Pancreas (tissue), 10 donors: ENCODE measurements around the gene MMUT. TPM values are rescaled to one million over a fixed set of nuclear protein-coding genes. Genes with fewer than 3 reads are reported as not detected.
"Not testable (repeated sequence)": the region's sequence is repeated elsewhere in the genome, so short reads cannot be mapped to it uniquely, and the experiment has no call there.

Experiments used
- ATAC-seq, 4 donors: fragments of 200-7000 bp; cut with Tn5 transposase; one replicate each; pipeline versions ENCODE4 v1.8.0 to v1.9.1; 2020; ENCODE audit warnings: mild to moderate bottlenecking in 4 of 4, moderate library complexity in 4 of 4
- DNase-seq, 6 donors: peaks; one replicate each; pipeline ENCODE4 v3.0.0-alpha.2; 2020
- FAIRE-seq: peaks from 2 replicates; lab custom pipeline; 2012; peaks lifted over from hg19 to GRCh38; lab: Jason Lieb, UNC
- H3K27ac ChIP-seq, 4 donors: fragments of 200-600 bp; sonication (generic); 1 replicate in 3 of 4; 2 replicates in 1 of 4; pipeline versions ENCODE4 v1.5.0 to v1.8.0; 2020
- H3K27me3 ChIP-seq, 4 donors: fragments of 200-600 bp; one replicate each; pipeline ENCODE4 v1.8.0; 2021
- H3K36me3 ChIP-seq, 3 donors: fragments of 200-600 bp; sonication (generic) in 1 of 3; one replicate each; pipeline versions ENCODE4 v1.5.0 to v1.8.0; 2020 to 2021
- H3K4me1 ChIP-seq, 3 donors: fragments of 200-600 bp; one replicate each; pipeline ENCODE4 v1.8.0; 2021
- H3K4me3 ChIP-seq, 4 donors: fragments of 200-600 bp; sonication (generic) in 2 of 4; one replicate each; pipeline versions ENCODE4 v1.5.0 to v1.8.0; 2020 to 2021
- H3K9me3 ChIP-seq, 4 donors: fragments of 200-600 bp; one replicate each; pipeline ENCODE4 v1.8.0; 2021
- WGBS, 2 donors: extraction: QIAGEN DNeasy Blood & Tissue Kit; methylation state at CpG; one replicate each; pipeline ENCODE4 v1.1.7; 2013; 5-methylcytosine and 5-hydroxymethylcytosine counted together
- intact Hi-C, 3 donors: fragments of 100-400 bp; cut with DNase I; formaldehyde crosslinking; loops; one replicate each; pipeline versions ENCODE4 v1.11.1 to v1.14.2; 2022
- polyA plus RNA-seq, 2 donors: library from polyadenylated mRNA; stranded (reverse); fragments of 200-250 nt; gene quantifications; one replicate each; pipeline ENCODE4 v1.2.3, GENCODE V29; 2013
- total RNA-seq, 6 donors: library from RNA; stranded (reverse); fragmentation: NEBNext Ultra II Directional in 4 of 6; extraction: Animal tissue kit (Norgen Biotek cat#: 25700) in 4 of 6; gene quantifications; one replicate each; pipeline versions ENCODE4 v1.2.1 to v1.2.4, GENCODE V29; 2021 to 2023
- TF ChIP-seq, protein P1 (sequence below), 4 donors: fragments of 200-600 bp; sonication (generic) in 3 of 4; IDR thresholded peaks; one replicate each; pipeline versions ENCODE4 v1.5.0 to v1.8.0; 2021; ENCODE audit warnings: antibody characterized with exemption in 4 of 4
- donor health status: healthy with polysubstance abuse.
- donor health status: DM: no; HTN: no; CAD: no; lungs with moderate emphysema.
- donor health status: DM: no; HTN: no; CAD: no.
- donor health status: control.
- donor health status: control.
- donor health status: Bipolar disorder and iron deficiency.
- donor health status: DM: yes; HTN: yes; CAD: no.
- donor health status: DM: no; HTN: no; CAD: no.
- donor health status: DM: no; HTN: no; CAD: no.
- donor health status: DM: yes; HTN: yes; CAD: no.

The MMUT gene
- total and polyA plus RNA-seq, 8 donors = 5.5 to 13.5 (median 11.5) TPM

DNA sequence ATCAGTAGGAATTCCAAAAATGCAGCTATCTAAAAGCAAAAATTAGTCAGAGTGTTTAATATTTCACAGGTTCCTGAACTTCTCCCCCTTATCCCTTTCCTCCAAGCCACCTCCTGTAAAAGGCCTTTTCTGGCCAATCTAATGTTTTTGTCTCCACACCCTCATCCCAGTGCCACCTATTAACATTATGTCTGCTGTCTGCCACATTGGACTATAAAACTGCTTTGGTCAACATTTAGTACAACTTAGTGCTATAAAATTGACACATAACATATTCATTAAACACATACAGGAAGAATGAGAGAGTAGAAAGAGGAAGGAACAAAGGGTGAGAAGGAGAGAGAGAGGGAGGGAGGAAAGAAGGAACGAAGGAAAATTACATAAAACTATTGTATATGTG is 47.7 kb downstream of the MMUT start:
- Histone ChIP-seq H3K9me3 (no peaks in the 10 kb centered on the region), H3K36me3 (no peaks in the 10 kb centered on the region), H3K27me3 (no peaks in the 10 kb centered on the region), H3K4me1 (no peaks in the 10 kb centered on the region), H3K27ac (no peak overlapping the region), H3K4me3 (no peak overlapping the region)
- no peak for DNase-seq
- FAIRE-seq = no peak
- TF ChIP-seq, protein P1, sequence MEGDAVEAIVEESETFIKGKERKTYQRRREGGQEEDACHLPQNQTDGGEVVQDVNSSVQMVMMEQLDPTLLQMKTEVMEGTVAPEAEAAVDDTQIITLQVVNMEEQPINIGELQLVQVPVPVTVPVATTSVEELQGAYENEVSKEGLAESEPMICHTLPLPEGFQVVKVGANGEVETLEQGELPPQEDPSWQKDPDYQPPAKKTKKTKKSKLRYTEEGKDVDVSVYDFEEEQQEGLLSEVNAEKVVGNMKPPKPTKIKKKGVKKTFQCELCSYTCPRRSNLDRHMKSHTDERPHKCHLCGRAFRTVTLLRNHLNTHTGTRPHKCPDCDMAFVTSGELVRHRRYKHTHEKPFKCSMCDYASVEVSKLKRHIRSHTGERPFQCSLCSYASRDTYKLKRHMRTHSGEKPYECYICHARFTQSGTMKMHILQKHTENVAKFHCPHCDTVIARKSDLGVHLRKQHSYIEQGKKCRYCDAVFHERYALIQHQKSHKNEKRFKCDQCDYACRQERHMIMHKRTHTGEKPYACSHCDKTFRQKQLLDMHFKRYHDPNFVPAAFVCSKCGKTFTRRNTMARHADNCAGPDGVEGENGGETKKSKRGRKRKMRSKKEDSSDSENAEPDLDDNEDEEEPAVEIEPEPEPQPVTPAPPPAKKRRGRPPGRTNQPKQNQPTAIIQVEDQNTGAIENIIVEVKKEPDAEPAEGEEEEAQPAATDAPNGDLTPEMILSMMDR (IDR thresholded peaks at IDR 0.05) = no peak
- WGBS, 2 donors = 50 to 53% methylated on average over 1 of the region's 1 CpG
- intact Hi-C loops = no loop called here
- no peak for ATAC-seq

GRCh38 chr6:49410564-49410963 is 52.5 kb downstream of the MMUT start:
- H3K27me3 ChIP-seq = no peaks in the 10 kb centered on the region
- no peaks in the 10 kb centered on the region for H3K9me3 ChIP-seq
- H3K36me3 ChIP-seq = no peaks in the 10 kb centered on the region
- no peak overlapping the region for H3K27ac ChIP-seq
- TF ChIP-seq, protein P1 (IDR thresholded peaks at IDR 0.05) = no peak
- WGBS, 2 donors = 55 to 65% methylated on average over 3 of the region's 3 CpGs
- FAIRE-seq = no peak
- no peak overlapping the region for H3K4me3 ChIP-seq
- DNase-seq = no peak
- no peak for ATAC-seq
- intact Hi-C loops = no loop called here
- no peaks in the 10 kb centered on the region for H3K4me1 ChIP-seq

GRCh38 chr6:49409951-49410542 is 53.0 kb downstream of the MMUT start:
- no peak for FAIRE-seq
- WGBS, 2 donors = 12% methylated on average over 9 of the region's 9 CpGs
- intact Hi-C loops = no loop called here

DNA sequence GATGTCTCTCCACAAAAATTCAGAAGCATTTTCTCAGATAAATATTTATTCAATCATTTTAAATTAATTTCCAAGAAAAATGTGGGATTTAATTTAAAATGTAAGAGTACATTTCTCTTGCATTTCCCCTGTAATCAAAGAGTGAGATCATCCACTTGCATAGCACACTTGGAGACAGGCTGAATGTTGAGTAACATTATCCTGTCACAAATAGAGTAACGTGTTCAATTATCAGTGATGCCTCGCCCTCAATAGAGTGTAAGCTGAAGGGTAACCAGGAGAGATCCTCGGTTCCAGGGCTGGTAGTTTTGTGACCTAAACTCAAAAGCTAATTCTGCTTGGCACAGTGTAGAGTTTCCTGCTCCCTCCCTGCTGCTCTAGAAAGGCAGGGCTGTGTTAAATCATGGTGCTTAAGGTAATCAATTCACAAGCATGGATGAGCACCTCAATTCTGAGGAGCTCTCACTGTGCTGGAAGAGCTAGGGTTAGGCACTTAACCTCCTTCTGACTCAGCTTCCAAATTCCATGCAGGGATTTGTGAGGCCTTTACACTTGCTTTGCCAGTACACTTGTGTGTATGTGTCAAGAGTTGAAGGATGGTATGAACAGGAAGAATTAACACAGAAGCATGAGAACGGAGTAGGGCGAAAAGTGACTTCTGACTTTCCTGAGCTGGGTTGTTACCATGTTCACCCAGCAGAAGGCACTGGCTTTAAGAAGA is 56.6 kb downstream of the MMUT start:
- no peak for ATAC-seq
- intact Hi-C loops = no loop called here
- FAIRE-seq = no peak
- Histone ChIP-seq H3K9me3 (no peaks in the 10 kb centered on the region), H3K27ac (no peak overlapping the region), H3K36me3 (no peaks in the 10 kb centered on the region), H3K4me3 (no peak overlapping the region), H3K4me1 (no peaks in the 10 kb centered on the region), H3K27me3 (no peaks in the 10 kb centered on the region)
- no peak for DNase-seq
- 76 to 81% methylated on average over 5 of the region's 5 CpGs for WGBS, 2 donors
- TF ChIP-seq, protein P1 (IDR thresholded peaks at IDR 0.05) = no peak

More at GRCh38 chr6:49409951-49410542, 53.0 kb downstream of the MMUT start:
- H3K4me3 ChIP-seq = no peak overlapping the region
- H3K36me3 ChIP-seq = no peaks in the 10 kb centered on the region
- peak; percentile 29 to 78 (median 50) for DNase-seq
- no peaks in the 10 kb centered on the region for H3K9me3 ChIP-seq
- ATAC-seq = peak; percentile 69 to 91 (median 88)
- TF ChIP-seq, protein P1 (IDR thresholded peaks at IDR 0.05) = peak; percentile 69 to 85 (median 75)
- H3K27me3 ChIP-seq = no peaks in the 10 kb centered on the region
- no peak overlapping the region for H3K27ac ChIP-seq
- no peaks in the 10 kb centered on the region for H3K4me1 ChIP-seq

- Histone ChIP-seq H3K27me3 (no peaks in the 10 kb centered on the region), H3K4me1 (no peaks in the 10 kb centered on the region), H3K4me3 (no peak overlapping the region), H3K9me3 (no peaks in the 10 kb centered on the region), H3K27ac (no peak overlapping the region), H3K36me3 (no peaks in the 10 kb centered on the region)
- ATAC-seq (no peak), FAIRE-seq (no peak), DNase-seq (no peak)
- WGBS, 2 donors = 59 to 72% methylated on average over 3 of the region's 3 CpGs
- intact Hi-C loops = no loop called here
- TF ChIP-seq, protein P1 (IDR thresholded peaks at IDR 0.05) = no peak
Measured at GRCh38 chr6:49401063-49401462, 62.0 kb downstream of the MMUT start.

GRCh38 chr6:49386667-49387508 is 76.2 kb downstream of the MMUT start:
- H3K27ac ChIP-seq, ATAC-seq, H3K4me3 ChIP-seq, H3K27me3 ChIP-seq, H3K36me3 ChIP-seq, intact Hi-C loops, H3K9me3 ChIP-seq, FAIRE-seq, H3K4me1 ChIP-seq, DNase-seq: not testable (repeated sequence)
- WGBS, 2 donors = 74 to 90% methylated on average over 26 to 27 of the region's 28 CpGs
